ENCODE data around the gene GREB1.

DNA sequence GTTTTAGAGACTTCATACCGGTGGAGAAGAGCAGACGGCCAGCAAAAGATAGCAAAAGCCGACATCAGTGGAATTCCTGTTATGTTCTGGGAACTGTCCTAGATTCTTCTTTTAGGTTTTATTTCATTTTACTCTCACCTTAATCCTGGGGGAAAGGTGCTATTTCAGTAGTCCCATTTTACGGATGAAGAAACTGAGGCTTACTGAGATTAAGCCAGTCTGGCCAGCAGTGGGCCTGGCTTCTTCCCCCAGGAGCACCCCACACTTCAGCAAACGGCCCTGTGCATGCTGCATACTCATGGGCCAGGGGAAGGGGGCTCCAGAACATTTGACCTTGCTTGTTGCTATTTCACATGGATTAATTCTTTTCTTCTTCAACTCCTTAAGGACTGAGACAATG lies 79.5 kb downstream of the GREB1 start:
- TF ChIP-seq, protein P1, sequence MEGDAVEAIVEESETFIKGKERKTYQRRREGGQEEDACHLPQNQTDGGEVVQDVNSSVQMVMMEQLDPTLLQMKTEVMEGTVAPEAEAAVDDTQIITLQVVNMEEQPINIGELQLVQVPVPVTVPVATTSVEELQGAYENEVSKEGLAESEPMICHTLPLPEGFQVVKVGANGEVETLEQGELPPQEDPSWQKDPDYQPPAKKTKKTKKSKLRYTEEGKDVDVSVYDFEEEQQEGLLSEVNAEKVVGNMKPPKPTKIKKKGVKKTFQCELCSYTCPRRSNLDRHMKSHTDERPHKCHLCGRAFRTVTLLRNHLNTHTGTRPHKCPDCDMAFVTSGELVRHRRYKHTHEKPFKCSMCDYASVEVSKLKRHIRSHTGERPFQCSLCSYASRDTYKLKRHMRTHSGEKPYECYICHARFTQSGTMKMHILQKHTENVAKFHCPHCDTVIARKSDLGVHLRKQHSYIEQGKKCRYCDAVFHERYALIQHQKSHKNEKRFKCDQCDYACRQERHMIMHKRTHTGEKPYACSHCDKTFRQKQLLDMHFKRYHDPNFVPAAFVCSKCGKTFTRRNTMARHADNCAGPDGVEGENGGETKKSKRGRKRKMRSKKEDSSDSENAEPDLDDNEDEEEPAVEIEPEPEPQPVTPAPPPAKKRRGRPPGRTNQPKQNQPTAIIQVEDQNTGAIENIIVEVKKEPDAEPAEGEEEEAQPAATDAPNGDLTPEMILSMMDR (IDR thresholded peaks at IDR 0.05), result no peak
- no peak for TF ChIP-seq POLR2AphosphoS5 (IDR thresholded peaks at IDR 0.05)

Data from gastroesophageal sphincter (tissue), 3 donors.